GM04503 (cell line): Measurements from ENCODE around the gene C17orf100.
"Not testable (repeated sequence)": the region's sequence is repeated elsewhere in the genome, so short reads cannot be mapped to it uniquely, and the experiment has no call there.

Experiments used
- DNase-seq: peaks from one replicate; pipeline ENCODE4 v3.0.0-alpha.2; 2012; ENCODE audit warnings: low read depth

C17orf100 gene

GRCh38 chr17:6669479-6670212 is 18.1 kb downstream of the C17orf100 start:
- no peak for DNase-seq

GRCh38 chr17:6670571-6670970 is 19.0 kb downstream of the C17orf100 start:
- DNase-seq = no peak

DNA sequence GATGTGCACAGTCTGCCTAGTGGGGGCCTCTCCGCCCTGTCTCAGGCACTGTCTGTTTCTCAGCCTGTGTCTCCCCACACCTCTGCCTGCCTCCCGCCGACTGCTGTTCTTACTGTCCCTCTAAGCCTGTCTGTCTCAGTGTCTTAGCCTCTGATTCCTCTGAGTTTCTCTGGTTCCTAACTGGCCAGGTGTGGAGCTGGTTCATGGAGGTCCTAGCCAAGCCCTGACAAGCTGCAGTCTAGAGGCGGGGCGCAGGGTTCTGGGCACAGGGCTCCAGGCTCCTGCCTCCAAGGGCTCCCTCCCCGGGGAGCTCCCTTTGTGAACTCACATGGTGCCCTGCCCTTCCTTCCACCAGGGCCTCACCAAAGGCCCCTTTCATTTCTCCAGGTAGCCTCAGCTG is 19.4 kb downstream of the C17orf100 start:
- DNase-seq = no peak

- no peak for DNase-seq
Measured at GRCh38 chr17:6671431-6671830, 19.9 kb downstream of the C17orf100 start.

DNA sequence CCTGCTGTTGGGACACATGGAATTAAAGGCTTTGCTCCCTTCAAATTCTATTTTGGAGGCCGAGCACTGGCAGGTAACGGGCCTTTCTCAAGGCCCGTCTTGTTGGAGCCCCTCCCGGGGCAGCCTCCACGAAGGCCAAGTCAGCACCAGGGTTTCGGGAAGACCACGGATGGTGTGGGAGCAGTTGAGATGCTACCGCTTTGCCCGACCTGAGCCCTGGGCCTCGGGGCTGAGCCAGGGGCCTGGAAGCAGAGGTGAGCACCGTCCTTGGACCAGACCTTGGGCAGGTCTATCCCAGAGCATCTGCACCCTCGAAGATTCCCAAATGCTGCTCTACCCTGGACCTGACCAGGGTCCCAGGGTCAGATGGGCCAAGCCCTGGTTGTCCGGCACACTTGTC is 23.0 kb downstream of the C17orf100 start:
- no peak for DNase-seq

DNA sequence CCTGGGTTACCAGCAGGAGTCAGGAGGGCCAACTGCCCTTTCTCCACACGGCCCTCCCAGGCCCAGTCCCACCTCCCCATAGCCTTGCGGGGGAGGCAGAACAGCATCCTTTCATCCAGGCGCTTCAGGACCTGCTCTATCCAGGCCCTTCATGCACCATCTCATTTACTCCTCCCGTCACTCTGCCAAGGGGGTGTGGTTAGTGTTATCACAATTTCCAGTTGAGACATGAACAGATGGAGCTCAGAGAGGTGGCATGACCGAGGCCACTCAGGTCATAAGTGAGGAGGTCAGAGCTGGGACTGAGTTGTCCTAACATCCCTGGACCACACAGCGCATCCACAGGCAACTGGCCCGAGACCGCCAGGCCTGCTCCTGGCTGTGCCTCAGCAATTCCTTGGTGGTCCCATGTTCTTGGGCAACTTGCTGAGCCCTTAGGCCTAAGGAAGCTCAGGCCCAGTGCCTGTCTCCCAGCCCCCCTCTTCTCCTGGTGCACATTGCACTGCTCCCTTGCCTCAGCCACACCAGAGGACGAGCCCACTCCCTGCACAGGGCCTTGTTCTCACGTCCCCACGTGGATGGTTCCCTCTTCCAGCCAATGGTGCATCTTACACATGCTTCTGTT is 23.8 kb downstream of the C17orf100 start:
- DNase-seq = no peak

DNA sequence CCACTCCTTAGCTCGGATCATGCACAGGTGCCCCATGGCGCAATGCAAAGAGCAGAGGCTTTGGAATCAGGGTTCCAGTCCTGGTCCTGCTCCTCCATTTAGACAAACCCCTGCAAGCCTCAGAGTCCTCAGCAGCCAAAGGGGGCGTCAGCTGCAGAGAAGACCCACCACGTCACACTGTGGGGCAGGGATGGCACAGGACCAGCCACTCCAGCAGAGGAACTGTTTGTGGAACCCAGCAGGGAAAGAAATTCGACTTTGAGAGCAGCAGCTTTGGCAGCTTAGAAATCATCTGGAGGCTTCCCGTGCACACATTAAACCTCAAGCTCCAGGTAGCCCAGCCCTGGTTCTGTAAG is 25.2 kb downstream of the C17orf100 start:
- no peak for DNase-seq

GRCh38 chr17:6677158-6677831 is 25.7 kb downstream of the C17orf100 start:
- DNase-seq = peak; percentile 21

DNA sequence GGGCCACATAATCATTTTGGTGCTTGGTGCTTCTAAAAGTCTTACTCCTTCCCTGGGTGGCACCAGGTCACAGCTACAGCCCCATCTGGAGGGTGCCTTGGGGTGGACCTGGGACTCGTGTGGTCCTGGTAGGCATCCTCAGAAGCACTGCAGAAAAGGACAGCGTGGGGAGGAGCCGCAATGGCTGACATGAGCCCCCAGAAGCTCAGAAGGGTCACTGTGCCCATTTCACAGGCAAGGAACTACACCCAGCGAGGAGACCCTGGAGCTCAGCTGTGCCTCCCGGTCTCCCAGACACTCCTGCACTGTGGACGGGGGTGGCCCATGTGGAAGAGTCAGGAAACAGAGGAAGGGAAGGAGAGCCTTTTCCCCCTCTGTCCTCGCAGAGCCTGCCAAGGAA is 26.4 kb downstream of the C17orf100 start:
- DNase-seq = no peak

DNA sequence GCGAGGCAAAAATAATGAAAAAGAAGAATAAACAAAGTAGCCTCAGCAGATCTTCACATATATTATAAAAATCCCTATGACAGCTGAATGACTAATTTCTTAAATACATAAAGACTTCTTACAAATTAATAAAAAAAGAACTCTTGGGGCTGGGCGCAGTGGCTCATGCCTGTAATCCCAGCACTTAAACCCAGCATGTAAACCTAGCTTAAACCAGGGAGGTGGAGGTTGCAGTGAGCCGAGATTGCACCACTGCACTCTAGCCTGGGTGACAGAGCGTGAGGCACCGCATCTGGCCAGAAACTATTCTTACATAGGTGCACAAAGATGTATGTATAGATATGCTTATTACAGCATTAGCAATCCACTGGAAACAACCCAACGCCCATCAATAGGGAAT is 27.7 kb downstream of the C17orf100 start:
- DNase-seq = no peak

GRCh38 chr17:6681176-6681575 is 29.6 kb downstream of the C17orf100 start:
- DNase-seq = no peak

DNA sequence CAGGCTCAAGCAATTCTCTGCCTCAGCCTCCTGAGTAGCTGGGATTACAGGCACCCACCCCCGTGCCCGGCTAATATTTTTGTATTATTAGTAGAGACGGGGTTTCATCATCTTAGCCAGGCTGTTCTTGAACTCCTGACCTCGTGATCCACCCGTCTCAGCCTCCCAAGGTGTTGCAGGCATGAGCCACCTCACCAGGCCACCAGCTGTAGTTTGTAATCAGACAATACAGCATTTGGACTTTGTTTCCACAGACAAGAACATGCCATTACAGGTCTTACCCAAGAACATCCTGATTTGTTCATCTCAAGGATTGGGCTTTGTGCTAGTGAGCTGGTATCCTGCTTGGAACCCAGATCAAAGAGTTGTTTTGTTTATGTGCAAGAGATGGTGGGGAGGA is 30.1 kb downstream of the C17orf100 start:
- DNase-seq = no peak

DNA sequence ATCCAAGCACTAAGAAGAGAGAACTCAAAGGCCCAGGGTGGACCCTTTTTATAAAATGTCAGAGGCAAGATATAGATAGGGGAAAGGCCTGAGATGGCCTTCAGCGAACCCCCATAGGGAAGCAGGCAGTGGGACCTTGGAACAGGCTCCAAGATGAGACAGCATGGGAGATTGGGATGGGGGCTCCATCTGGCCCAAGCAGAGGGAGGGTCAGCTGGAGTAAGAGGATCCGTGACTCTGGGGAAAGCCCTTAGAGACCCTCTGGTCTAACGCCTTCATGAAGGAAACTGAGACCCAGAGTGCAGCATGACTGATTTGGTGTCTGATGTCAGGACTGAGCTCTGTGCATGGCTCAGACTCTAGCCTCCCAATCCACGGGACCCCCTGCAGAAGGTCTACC is 30.8 kb downstream of the C17orf100 start:
- no peak for DNase-seq

GRCh38 chr17:6683081-6683684 is 31.6 kb downstream of the C17orf100 start:
- no peak for DNase-seq

DNA sequence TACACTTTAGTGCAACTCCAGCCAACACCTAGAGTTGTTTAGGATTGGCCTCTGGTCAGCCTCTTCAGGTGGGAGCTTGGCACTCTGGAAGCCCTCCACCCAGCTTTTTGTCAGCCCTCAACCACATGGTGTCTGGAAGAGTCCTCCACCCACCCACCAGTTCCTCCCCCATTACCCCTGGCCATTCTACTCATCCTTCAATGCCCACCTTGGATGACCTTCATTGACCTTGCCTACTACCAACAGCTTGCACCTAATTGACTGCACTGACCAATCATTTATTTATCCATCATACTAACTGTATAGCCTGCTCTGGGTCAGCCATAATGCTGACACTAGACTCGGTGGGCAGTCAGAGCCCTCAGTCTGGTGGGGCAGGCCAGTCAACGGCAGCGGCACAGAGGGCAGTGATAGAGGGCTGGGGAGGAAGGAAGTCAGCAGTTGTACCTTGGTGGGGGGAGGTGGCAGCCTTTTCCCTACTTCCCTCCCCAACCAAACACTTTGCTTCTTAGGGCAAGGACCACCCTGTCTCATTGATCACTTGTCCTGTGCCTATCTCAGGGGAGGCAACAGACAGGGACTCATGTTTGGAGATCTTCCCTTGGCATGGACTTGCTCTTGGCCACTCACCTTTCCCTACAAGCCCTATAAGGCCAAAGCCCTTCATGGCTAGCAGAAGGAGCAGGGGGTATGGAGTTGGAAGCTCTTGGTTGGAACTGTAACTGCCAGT is 32.3 kb downstream of the C17orf100 start:
- no peak for DNase-seq

GRCh38 chr17:6684460-6684783 is 32.9 kb downstream of the C17orf100 start:
- DNase-seq = no peak

GRCh38 chr17:6684881-6685767 is 33.6 kb downstream of the C17orf100 start:
- no peak for DNase-seq

DNA sequence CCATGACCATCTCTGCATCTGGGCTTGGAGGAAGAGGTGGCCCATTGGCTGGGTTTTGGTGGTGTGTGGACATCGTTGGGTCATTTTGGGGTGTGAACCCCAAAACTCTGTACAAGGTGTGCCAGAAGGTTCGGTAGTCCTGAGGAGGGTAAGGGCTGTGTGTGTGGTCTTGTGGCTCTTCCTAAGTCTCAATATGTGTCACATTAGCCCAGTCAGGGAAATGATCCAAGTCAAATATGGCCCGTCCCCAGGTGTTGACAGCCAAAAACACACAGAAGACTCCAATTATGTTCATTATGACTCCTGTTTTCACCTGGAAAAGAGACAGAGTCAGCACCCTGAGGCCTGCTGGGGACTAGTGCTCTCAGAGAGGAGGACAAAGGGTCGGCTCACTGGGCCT is 34.5 kb downstream of the C17orf100 start:
- no peak for DNase-seq

DNA sequence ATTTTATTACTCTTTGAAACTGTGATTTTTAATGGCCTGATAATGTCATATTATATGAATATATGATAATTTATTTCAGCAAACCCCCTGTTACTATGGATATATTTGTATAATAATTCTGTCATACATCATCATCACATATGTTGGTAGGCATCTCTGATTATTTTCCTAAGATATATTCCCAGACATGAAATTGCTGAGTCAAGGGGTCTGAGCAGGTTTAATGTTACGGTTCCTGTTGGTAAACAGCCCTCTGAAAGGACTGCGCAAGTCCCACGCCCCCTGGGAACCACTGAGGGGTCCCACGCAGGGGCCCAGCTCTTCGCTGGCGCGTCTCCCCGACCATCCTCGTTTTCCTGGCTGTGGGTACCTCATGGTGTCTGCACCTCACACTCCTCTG is 37.4 kb downstream of the C17orf100 start:
- no peak for DNase-seq

DNA sequence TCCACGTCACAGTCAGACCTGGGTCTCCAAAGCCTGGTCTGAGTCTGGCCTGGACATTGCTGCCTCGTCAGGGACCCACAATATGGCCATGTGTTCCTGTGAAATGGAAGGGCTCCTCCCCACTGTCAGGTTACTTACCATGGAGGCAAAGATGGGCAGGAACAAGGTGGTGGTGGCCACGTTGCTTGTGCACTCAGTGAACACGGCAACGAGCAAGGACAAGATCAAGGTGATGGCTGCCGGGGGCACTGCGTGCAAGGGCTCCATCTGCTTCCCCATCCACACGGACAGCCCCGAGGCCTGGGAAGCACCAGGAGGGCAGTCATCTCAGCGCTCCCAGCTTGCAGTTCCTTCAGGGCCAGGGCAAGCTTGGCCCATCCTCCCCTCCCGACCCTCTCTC is 39.1 kb downstream of the C17orf100 start:
- DNase-seq = no peak

- no peak for DNase-seq
Measured at GRCh38 chr17:6691546-6691945, 40.0 kb downstream of the C17orf100 start.

- DNase-seq = not testable (repeated sequence)
Measured at GRCh38 chr17:6691958-6692357, 40.4 kb downstream of the C17orf100 start.
